ENCODE measurements around the gene CTNNBL1.

CTNNBL1 gene

GRCh38 chr20:37777012-37777950 lies 83.5 kb downstream of the CTNNBL1 start:
- no peak for DNase-seq (ENCODE audit: low read depth)

- DNase-seq (ENCODE audit: low read depth), result no peak
These were observed 84.3 kb downstream of the CTNNBL1 start for GRCh38 chr20:37777988-37778659.

- no peak for DNase-seq (ENCODE audit: low read depth)
These were observed 87.8 kb downstream of the CTNNBL1 start for GRCh38 chr20:37781626-37782025.

DNA sequence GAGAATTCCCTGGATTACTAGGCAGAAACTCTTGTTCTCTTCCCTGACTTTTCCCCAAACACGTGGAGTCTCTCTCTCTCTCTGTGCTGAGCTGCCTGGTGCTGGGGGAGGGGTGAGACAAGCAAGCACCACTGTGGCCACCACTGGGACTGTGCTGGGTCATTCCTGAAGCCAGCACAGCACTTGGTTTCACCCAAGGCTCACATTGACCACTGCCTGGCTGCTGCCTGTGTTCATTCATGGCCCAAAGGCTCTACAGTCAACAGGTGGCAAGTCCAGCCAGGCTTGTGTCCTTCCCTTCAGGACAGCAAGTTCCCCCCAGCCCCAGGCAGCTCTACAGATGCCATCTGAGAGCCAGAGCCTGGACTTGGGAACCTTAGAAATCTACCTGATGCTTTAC lies 92.2 kb downstream of the CTNNBL1 start:
- no peak for DNase-seq (ENCODE audit: low read depth)

GRCh38 chr20:37789408-37789807 lies 95.6 kb downstream of the CTNNBL1 start:
- DNase-seq (ENCODE audit: low read depth), result no peak

GRCh38 chr20:37790900-37791299 lies 97.1 kb downstream of the CTNNBL1 start:
- no peak for DNase-seq (ENCODE audit: low read depth)

DNA sequence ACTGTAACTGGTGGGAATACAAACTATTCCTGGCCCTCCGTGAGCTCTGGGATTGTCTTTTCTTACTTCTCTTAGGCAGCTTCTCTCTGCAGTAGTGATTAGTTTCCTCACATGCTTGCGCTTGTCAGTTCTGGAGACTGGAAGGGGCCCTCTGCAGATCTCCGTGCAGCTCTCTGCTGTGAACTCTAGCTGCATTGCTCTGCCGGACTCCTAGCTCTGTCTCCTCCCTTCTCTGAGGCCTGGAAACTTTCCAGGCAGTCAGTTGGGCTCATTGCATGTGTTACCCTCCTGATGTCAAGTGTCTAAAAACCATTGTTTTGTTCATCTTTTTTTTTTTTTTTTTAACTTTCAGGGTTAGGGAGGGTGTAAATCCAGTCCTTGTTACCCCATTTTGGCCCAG lies 102.3 kb downstream of the CTNNBL1 start:
- DNase-seq (ENCODE audit: low read depth), result no peak

DNA sequence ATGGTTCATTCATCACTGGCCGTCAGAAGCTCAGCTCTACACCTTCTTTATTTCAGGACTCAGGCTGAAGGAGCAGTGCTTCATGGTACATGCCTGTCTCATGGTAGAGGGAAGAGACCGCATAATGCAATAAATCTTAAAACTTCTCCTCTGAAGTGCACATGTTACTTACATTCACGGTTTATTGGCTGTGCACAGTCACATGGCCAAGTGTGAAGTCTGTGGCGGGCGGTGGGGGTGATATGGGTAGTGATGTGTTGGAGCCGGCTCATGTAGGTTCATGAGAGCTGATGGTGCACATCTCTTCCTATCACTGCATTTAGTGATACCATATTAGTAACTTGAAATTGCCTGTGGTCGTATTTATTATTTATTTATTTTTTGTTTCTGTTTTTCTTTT lies 102.9 kb downstream of the CTNNBL1 start:
- DNase-seq (ENCODE audit: low read depth), result no peak

GRCh38 chr20:37797669-37798175 lies 103.9 kb downstream of the CTNNBL1 start:
- DNase-seq (ENCODE audit: low read depth), result no peak

GRCh38 chr20:37798312-37798711 lies 104.5 kb downstream of the CTNNBL1 start:
- DNase-seq (ENCODE audit: low read depth), result no peak

GRCh38 chr20:37800618-37801017 lies 106.8 kb downstream of the CTNNBL1 start:
- no peak for DNase-seq (ENCODE audit: low read depth)

GRCh38 chr20:37801921-37802320 lies 108.1 kb downstream of the CTNNBL1 start:
- DNase-seq (ENCODE audit: low read depth), result no peak

- no peak for DNase-seq (ENCODE audit: low read depth)
These were observed 109.8 kb downstream of the CTNNBL1 start for GRCh38 chr20:37803438-37804307.

DNA sequence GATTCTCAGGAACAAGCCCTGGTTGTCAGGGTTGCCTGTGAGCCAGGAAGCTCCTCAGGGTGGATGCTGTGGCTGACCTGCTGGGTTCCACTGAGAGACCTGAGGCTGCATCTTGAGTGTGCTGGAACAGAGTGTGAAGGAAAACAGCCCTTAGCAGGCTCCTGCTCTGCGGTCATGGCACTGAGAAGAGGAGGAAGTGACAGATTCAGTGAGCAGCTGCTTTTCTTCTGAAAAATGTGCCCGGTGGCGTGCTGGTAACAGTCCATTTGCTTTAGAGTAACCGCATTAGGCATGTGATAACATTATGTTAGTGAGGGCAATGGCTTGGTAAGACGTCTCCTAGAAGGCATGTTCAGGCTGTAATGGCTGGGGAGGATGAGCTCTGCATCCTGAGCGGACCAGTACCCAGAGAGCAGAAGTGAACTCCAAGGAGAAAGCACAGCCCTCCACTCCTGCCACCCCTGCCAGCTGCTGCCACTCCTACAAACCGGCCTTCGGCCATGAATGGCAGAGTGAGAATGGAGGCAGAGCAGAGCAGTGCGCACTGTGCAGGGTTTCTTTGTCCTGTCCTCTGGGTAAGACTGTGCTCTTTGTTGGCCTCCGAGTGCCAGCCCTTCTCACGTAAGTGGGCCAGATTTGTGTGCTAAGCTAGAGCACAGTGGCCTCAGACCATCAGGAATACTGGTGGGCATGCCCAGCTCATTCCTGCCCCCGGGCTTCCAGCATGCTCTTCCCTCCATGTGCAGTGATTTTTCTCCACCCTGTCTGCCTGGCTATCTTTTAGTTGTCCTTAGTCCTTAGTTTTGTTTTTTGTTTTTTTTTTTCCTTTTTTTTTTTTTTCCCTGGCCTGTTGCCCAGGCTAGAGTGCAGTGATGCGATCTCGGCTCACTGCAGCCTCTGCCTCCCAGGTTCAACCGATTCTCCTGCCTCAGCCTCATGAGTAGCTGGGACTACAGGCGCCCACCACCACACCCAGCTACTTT lies 111.0 kb downstream of the CTNNBL1 start:
- no peak for DNase-seq (ENCODE audit: low read depth)

GRCh38 chr20:37807471-37808232 lies 113.8 kb downstream of the CTNNBL1 start:
- no peak for DNase-seq (ENCODE audit: low read depth)

DNA sequence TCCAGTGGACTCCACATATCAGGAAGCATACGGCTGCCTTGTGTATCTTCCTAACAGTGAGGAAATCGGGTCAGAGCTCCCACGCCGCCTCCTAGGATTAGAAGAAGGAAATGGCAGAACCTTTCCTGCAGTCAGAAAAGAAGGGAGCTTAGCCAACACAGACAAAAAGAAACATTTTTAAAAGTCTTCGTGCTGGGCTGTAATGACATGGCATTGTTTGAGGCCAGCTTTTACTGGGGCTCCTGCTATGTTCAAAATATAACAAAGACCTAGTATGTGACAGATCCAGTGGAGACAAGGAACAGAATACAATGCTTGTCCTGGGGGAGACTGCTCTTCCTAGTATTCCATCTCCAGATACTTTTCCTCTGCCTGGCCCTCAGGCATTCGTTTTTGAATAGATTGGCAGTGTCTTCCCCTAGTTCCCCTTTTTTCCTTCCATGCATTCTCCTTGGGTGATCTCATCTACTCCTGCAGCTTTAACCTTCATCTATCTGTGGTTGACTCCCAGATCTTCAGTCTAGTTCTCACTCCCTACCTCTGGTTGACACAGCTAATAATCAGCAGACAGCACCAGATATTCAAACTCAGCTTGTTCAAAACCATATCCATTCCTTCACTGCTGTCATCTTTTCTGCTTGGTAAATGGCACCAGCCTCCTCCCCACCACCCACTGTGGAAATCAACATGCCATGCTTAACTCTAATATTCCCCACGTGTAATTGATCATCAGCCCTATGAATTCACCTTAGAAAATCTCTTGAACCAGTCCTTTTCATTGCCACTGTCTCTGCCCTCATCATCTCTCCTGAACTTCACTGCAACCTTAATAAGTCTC lies 114.6 kb downstream of the CTNNBL1 start:
- no peak for DNase-seq (ENCODE audit: low read depth)

GRCh38 chr20:37810027-37810426 lies 116.2 kb downstream of the CTNNBL1 start:
- no peak for DNase-seq (ENCODE audit: low read depth)

DNA sequence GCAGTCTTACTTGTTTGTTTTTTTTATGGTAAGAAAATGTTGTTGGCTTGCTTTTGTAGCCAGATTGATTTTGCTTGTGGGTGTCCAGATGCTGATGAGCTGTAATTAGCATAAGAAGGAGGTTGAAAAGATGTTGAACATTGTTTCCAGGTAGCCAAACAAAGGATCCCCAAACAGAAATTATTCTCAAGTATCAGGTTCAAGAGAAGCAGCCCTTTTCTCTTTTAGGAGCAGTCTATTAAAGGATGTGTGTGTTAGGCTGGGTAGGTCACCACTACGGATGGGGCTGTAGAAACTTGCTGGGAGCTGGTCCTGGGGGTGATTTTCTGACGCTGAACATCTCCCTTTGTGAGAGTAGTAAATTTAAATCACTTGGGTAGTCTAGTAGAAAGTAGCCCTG lies 122.2 kb downstream of the CTNNBL1 start:
- DNase-seq (ENCODE audit: low read depth), result no peak

- no peak for DNase-seq (ENCODE audit: low read depth)
These were observed 122.9 kb downstream of the CTNNBL1 start for GRCh38 chr20:37816726-37817125.
